Caco-2 (cell line): ENCODE results near the gene ACP7. TPM values are rescaled to one million over a fixed set of nuclear protein-coding genes. Genes with fewer than 3 reads are reported as not detected.
"Not testable (repeated sequence)": the region's sequence is repeated elsewhere in the genome, so short reads cannot be mapped to it uniquely, and the experiment has no call there.

Experiments used
- BruUV-seq: library from RNA; stranded (reverse); fragments of 400-500 nt; replicated peaks from 2 replicates; lab custom pipeline; 2021; lab: Mats Ljungman, UMichigan
- CTCF ChIA-PET: fragments of 300-600 bp; sonication (Branson Sonifier 250); formaldehyde crosslinking; loops from one replicate; lab custom pipeline; 2022; ENCODE audit warnings: antibody characterized with exemption; lab: Charles Lee
- POLR2A ChIA-PET: fragments of 300-600 bp; sonication (Branson Sonifier 250); formaldehyde crosslinking; loops from one replicate; lab custom pipeline; 2022; ENCODE audit warnings: antibody characterized with exemption; lab: Charles Lee
- DNase-seq, 2 experiments: peaks; one replicate each; pipeline versions ENCODE4 v3.0.0 to v3.0.0-alpha.2; 2020 to 2022
- H3K27me3 ChIP-seq: replicated peaks from 2 replicates; pipeline ENCODE4 v1.6.0; 2011; ENCODE audit warnings: low read length; ENCODE audit not compliant: control insufficient read depth, insufficient read depth
- H3K36me3 ChIP-seq: 2 replicates; pipeline ENCODE4 v1.5.1; 2011; ENCODE audit warnings: low read length; ENCODE audit not compliant: control insufficient read depth, insufficient read depth
- H3K4me1 ChIP-seq: fragments of 250-450 bp; sonication (Bioruptor Pico); 2 replicates; pipeline ENCODE4 v1.5.1; 2020; ENCODE audit warnings: mild to moderate bottlenecking
- H3K4me3 ChIP-seq: 2 replicates; pipeline ENCODE4 v1.5.1; 2011; ENCODE audit warnings: low read depth, mild to moderate bottlenecking, control low read depth, low read length
- H3K9me3 ChIP-seq: fragments of 250-450 bp; sonication (Bioruptor Pico); 2 replicates; pipeline ENCODE4 v1.5.1; 2020; ENCODE audit warnings: mild to moderate bottlenecking, moderate library complexity
- H3K27ac Mint-ChIP-seq: one replicate; pipeline ENCODE4 v1.8.0; 2022; ENCODE audit warnings: mixed read lengths; ENCODE audit not compliant: unreplicated experiment
- H3K27me3 Mint-ChIP-seq: one replicate; pipeline ENCODE4 v1.8.0; 2022; ENCODE audit warnings: mixed read lengths; ENCODE audit not compliant: insufficient read depth, unreplicated experiment
- H3K36me3 Mint-ChIP-seq: one replicate; pipeline ENCODE4 v1.8.0; 2022; ENCODE audit warnings: mild to moderate bottlenecking, mixed read lengths; ENCODE audit not compliant: insufficient read depth, unreplicated experiment
- H3K4me1 Mint-ChIP-seq: one replicate; pipeline ENCODE4 v1.8.0; 2022; ENCODE audit warnings: low read depth, mixed read lengths; ENCODE audit not compliant: unreplicated experiment
- H3K4me3 Mint-ChIP-seq: one replicate; pipeline ENCODE4 v1.8.0; 2022; ENCODE audit warnings: mild to moderate bottlenecking, moderate library complexity, mixed read lengths; ENCODE audit not compliant: unreplicated experiment
- H3K9me3 Mint-ChIP-seq: one replicate; pipeline ENCODE4 v1.8.0; 2022; ENCODE audit warnings: mixed read lengths; ENCODE audit not compliant: unreplicated experiment
- CTCF ChIP-seq, 2 experiments: fragments of 200-600 bp in 1 of 2; IDR thresholded peaks; 1 replicate in 1 of 2; 2 replicates in 1 of 2; pipeline versions ENCODE4 v1.5.1 to v1.8.0; 2011 to 2022; ENCODE audit warnings: antibody characterized with exemption in 1 of 2, control low read depth in 1 of 2, inconsistent platforms in 1 of 2, low read depth in 1 of 2, low read length in 1 of 2, mild to moderate bottlenecking in 1 of 2, moderate library complexity in 1 of 2; ENCODE audit not compliant: insufficient read depth in 1 of 2, severe bottlenecking in 1 of 2, unreplicated experiment in 1 of 2
- intact Hi-C: fragments of 100-400 bp; cut with micrococcal nuclease; formaldehyde crosslinking; loops from one replicate; pipeline ENCODE4 v1.10.0; 2022; ENCODE audit not compliant: unreplicated experiment
- total RNA-seq: library from RNA; stranded (reverse); gene quantifications from 2 replicates; pipeline ENCODE4 v1.2.3, GENCODE V29; 2022

ACP7 gene
- total RNA-seq, 1 experiment from 2014 or later, result 0.45 TPM

GRCh38 chr19:39087907-39088686, 3.9 kb downstream of the ACP7 start:
- Histone ChIP-seq H3K36me3 (no peaks in the 10 kb centered on the region), H3K27me3 (no peaks in the 10 kb centered on the region; the same call in none of the 2 replicates), H3K4me1 (0 out of 2 replicates have a peak, but pooled peaks cover 5% of the 10 kb centered on the region), H3K9me3 (no peaks in the 10 kb centered on the region), H3K4me3 (no peak overlapping the region)
- TF ChIP-seq CTCF (IDR thresholded peaks at IDR 0.05; ENCODE audit: insufficient read depth in 1 of 2, low read depth in 1 of 2, low read length in 1 of 2, severe bottlenecking in 1 of 2, unreplicated experiment in 1 of 2), result no peak
- Mint-ChIP-seq H3K4me3 (no peak overlapping the region), H3K4me1 (peaks cover 7% of the 10 kb centered on the region), H3K36me3 (no peaks in the 10 kb centered on the region), H3K27me3 (peaks cover 21% of the 10 kb centered on the region), H3K27ac (no peak overlapping the region), H3K9me3 (no peaks in the 10 kb centered on the region)
- CTCF ChIA-PET, result no interaction called here
- POLR2A ChIA-PET, result no interaction called here
- DNase-seq, result no peak
- BruUV-seq, result no TSS peak
- intact Hi-C loops, result no loop called here

GRCh38 chr19:39090016-39090415, 5.8 kb downstream of the ACP7 start:
- H3K4me1 ChIP-seq, H3K9me3 ChIP-seq, H3K4me3 Mint-ChIP-seq, H3K27ac Mint-ChIP-seq, H3K36me3 ChIP-seq, H3K36me3 Mint-ChIP-seq, H3K9me3 Mint-ChIP-seq, H3K4me1 Mint-ChIP-seq, H3K4me3 ChIP-seq, BruUV-seq, intact Hi-C loops, CTCF ChIA-PET, H3K27me3 ChIP-seq, DNase-seq: not testable (repeated sequence)
- POLR2A ChIA-PET, result interaction anchor here (0.6 kb wide), 1 partner anchor 306 kb away, joined by 4 read pairs; no protein-coding TSS in a partner anchor
- peaks cover 15% of the 10 kb centered on the region for H3K27me3 Mint-ChIP-seq

GRCh38 chr19:39090881-39091280, 6.7 kb downstream of the ACP7 start:
- H3K36me3 Mint-ChIP-seq, result no peaks in the 10 kb centered on the region
- Histone ChIP-seq H3K27me3 (no peaks in the 10 kb centered on the region; the same call in 1 of the 2 replicates), H3K4me3 (no peak overlapping the region), H3K36me3 (no peaks in the 10 kb centered on the region), H3K9me3 (peaks cover 7% of the 10 kb centered on the region), H3K4me1 (peaks cover 3% of the 10 kb centered on the region; the same call in 1 of the 2 replicates)
- no peak for DNase-seq
- no peak for TF ChIP-seq CTCF (IDR thresholded peaks at IDR 0.05; ENCODE audit: insufficient read depth in 1 of 2, low read depth in 1 of 2, low read length in 1 of 2, severe bottlenecking in 1 of 2, unreplicated experiment in 1 of 2)
- POLR2A ChIA-PET, result no interaction called here
- BruUV-seq, result no TSS peak
- no peak overlapping the region for H3K27ac Mint-ChIP-seq
- no peaks in the 10 kb centered on the region for H3K9me3 Mint-ChIP-seq
- H3K4me3 Mint-ChIP-seq, result no peak overlapping the region
- no peaks in the 10 kb centered on the region for H3K4me1 Mint-ChIP-seq
- CTCF ChIA-PET, result interaction anchor here (0.6 kb wide), 1 partner anchor 115 kb away, joined by 9 read pairs; the partner anchor contains the start of gene FBXO17
- H3K27me3 Mint-ChIP-seq, result peaks cover 10% of the 10 kb centered on the region
- intact Hi-C loops, result no loop called here

- H3K4me1 Mint-ChIP-seq, H3K27me3 ChIP-seq, H3K9me3 ChIP-seq, H3K4me1 ChIP-seq, H3K9me3 Mint-ChIP-seq, BruUV-seq, H3K4me3 ChIP-seq, H3K27ac Mint-ChIP-seq, H3K36me3 ChIP-seq, DNase-seq, H3K4me3 Mint-ChIP-seq, H3K36me3 Mint-ChIP-seq, POLR2A ChIA-PET, H3K27me3 Mint-ChIP-seq, intact Hi-C loops: not testable (repeated sequence)
- CTCF ChIA-PET, result interaction anchor here (0.6 kb wide), 1 partner anchor 86 kb away, joined by 3 read pairs; no protein-coding TSS in a partner anchor
Observed at GRCh38 chr19:39095799-39096540, 11.8 kb downstream of the ACP7 start.
